GM12874 (cell line): ENCODE measurements around the gene ENPP5.

Experiments used
- TF ChIP-seq, protein P1 (sequence below): IDR thresholded peaks from 2 replicates; pipeline ENCODE4 v1.5.1; 2011; ENCODE audit warnings: low read depth, mild to moderate bottlenecking, control low read depth, low read length, moderate library complexity; ENCODE audit not compliant: insufficient read depth

ENPP5 gene, protein sequence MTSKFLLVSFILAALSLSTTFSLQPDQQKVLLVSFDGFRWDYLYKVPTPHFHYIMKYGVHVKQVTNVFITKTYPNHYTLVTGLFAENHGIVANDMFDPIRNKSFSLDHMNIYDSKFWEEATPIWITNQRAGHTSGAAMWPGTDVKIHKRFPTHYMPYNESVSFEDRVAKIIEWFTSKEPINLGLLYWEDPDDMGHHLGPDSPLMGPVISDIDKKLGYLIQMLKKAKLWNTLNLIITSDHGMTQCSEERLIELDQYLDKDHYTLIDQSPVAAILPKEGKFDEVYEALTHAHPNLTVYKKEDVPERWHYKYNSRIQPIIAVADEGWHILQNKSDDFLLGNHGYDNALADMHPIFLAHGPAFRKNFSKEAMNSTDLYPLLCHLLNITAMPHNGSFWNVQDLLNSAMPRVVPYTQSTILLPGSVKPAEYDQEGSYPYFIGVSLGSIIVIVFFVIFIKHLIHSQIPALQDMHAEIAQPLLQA

DNA sequence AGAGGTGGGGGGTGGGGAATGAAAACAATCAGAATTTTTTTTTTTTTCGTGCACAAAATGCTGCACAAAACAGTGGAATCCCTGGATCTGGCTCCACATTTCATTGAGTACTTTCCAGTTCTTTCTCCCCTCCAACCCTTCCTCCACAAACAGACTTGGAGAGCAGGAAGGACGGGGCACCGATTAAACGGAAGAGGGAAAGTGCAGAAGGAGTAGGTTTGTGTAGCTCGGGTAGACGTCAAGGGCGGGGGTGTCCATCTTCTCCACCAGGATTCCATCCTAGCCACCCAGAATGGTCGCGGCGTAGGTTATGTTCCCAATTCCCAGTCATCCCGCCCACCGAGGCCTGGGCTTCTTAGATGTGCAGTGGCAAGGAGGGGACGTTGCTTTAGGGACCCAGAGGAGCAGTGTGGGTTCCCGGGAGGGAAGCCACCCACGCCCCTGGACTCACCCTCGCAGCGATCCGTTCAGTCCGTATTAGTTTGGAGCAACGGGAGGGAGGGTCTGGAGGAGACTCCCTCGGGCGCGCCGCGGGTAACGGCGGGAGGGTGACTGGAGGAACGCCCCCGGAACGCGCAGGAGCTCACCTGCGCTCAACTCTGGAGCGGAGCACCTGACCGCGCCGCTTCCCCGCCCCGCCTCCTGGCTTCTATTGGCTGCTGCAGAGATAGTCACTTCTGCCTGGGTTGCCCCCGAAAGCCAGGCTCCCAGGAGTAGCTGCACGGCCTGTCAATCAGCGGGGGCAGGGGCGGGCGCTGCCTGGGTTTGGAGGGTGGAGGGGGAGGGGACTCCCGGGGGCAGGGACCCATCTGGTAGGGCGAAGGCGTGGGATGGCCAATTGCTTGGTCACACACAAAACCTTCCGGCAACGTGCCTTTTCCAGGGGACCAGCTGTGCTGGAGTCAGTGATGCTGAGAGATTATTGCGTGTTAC lies at the start of gene ENPP5:
ENPP5 (minus strand) TSS at position 624 of the 933 bp plus-strand sequence. CDS start 2,718 bp downstream, outside the sequence.
- TF ChIP-seq, protein P1, sequence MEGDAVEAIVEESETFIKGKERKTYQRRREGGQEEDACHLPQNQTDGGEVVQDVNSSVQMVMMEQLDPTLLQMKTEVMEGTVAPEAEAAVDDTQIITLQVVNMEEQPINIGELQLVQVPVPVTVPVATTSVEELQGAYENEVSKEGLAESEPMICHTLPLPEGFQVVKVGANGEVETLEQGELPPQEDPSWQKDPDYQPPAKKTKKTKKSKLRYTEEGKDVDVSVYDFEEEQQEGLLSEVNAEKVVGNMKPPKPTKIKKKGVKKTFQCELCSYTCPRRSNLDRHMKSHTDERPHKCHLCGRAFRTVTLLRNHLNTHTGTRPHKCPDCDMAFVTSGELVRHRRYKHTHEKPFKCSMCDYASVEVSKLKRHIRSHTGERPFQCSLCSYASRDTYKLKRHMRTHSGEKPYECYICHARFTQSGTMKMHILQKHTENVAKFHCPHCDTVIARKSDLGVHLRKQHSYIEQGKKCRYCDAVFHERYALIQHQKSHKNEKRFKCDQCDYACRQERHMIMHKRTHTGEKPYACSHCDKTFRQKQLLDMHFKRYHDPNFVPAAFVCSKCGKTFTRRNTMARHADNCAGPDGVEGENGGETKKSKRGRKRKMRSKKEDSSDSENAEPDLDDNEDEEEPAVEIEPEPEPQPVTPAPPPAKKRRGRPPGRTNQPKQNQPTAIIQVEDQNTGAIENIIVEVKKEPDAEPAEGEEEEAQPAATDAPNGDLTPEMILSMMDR, result no peak

DNA sequence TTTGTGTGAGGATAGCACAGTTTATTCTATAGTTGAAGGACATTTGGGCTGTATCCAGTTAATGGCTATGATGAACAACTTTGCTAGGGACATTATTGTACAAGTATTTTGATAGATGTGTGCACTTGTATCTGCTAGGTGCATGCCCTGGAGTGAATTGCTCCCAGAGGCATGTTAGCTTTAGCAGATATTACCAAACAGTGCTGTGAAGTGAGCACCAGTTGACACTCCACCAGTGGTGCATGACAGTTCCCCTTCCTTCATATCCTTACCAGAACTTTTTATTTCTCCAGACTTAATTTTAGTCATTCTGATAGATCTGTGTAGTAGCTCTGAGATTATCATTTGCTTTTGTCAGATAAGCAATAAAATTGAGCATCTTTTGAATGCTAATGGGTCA lies 48.9 kb upstream of the ENPP5 start:
- TF ChIP-seq, protein P1, result no peak

DNA sequence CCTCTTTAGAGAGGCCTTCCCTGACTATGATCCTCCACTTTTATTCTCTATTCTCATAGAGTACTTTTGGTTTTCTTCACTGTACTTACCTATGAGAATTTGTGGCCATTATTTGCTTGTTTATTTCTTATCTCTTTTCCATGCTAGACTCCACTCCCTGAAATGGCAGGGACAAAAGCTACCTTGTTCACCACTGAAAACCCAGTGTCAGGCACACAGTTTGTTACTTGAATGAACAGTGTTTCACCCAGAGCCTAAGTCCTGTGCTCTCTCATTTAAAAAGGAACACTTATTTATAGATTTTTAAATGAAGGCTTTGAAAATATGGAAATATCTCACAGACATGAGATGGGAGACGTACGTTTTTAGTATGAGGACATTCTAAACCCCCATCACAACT lies 47.7 kb upstream of the ENPP5 start:
- TF ChIP-seq, protein P1, result no peak

DNA sequence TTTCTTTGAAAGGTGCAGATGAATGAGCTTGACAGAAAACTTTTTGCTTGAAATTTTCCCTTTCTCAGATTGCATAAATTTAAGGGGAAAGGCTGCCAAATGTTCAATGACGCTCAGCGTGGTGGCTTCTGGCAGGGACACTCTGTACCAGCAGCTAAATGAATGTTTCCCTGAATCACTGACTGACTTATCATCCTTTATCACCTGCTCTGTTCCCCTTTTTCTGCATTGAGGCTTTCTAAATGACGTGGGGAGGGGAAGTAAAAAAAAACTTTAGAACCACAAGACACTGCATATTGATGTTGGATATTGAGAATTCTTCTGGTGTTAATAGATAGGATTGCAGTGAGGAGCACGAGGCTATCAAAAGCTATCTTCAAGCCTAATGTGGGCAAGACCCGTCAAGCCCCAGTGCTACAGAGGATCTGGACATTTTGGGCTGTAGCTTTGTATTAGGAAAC lies 46.9 kb upstream of the ENPP5 start:
- TF ChIP-seq, protein P1, result no peak

DNA sequence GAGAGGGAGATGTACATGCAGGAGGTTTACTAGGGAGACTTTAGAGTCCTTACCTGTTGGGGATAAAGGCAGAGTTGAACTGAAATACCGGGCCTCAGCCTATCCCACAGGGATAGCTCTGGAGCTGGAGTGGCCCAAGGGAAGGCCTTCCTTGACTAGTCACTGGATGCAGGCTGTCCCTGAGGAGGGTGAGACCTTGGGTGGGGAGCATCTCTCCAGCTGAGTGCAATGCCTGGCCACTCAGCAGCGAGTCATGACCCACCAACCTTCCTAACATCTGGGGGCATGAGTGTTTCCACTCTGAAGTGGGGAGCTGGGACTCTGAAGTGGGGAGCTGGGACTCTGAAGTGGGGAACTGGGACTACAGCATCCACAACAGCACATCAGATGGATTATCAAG lies 46.1 kb upstream of the ENPP5 start:
- TF ChIP-seq, protein P1, result no peak

DNA sequence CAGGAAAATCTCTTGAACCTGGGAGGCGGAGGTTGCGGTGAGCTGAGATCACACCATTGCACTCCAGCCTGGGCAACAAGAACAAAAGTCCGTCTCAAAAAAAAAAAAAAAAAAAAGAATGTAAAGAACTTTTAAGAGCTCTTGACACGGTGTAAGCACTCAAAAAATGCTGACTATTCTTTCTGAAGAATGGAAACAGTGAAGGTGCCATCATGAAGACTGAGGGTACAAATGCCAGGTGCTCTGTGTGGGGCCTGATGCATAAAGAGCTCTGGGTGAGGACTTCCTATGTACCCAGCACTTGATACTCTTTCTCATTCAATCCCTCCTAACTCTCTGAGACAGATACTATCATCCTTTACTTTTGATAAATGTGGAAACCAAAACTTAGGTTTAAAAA lies 45.0 kb upstream of the ENPP5 start:
- TF ChIP-seq, protein P1, result no peak

DNA sequence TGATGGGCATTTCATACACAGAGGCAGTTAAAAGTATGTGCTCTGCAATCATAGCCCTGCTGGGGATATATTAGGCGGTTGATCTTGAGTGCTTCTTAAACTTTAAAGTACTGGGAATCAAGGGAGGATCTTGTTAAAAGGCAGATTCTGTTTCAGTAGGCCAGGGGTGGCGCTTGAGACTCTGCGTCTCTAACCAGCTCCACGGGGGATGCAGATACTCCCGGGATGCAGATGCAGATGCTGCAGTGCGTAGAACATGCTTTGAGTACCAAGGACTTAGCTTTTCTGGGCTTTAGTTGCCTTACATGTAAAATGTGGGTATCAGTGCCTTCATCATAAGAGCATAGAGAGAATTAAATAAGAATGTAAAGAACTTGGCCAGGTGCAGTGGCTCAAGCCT lies 44.4 kb upstream of the ENPP5 start:
- TF ChIP-seq, protein P1, result no peak
